ENCODE results near the gene BTBD10. TPM values are rescaled to one million over a fixed set of nuclear protein-coding genes. Genes with fewer than 3 reads are reported as not detected.

BTBD10 gene
- polyA plus RNA-seq, 1 donor from 2014 or later = 143 TPM

DNA sequence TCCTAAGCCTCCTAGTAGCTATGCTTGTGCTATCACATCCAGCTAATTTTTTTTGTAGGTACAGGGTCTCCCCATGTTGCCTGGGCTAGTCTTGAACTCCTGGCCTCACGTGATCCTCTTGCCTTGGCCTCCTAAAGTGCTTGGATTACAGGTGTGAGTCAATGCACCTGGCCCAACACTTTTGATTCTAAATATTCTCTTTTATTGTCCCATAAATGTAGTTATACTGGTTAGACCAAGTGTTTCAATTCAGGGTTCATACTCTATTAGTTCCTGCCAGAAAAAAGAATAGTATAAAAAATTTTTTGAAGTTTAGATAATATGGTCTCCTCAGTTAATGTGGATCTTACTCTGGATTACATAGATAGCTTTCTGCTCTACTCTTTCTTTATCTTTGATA lies 39.5 kb upstream of the BTBD10 start:
- no peaks in the 10 kb centered on the region for H3K9me2 ChIP-seq (ENCODE audit: insufficient read depth, low read length)
- no peaks in the 10 kb centered on the region for H4K20me1 ChIP-seq (ENCODE audit: insufficient read depth)
- no peaks in the 10 kb centered on the region for H3K27me3 ChIP-seq (ENCODE audit: insufficient read depth, low read depth, low read length)
- no peak overlapping the region for H3K4me3 ChIP-seq (ENCODE audit: low read length)
- no peaks in the 10 kb centered on the region for H3K79me2 ChIP-seq (replicated peaks; ENCODE audit: insufficient read depth, low read length)
- H3K9me3 ChIP-seq (ENCODE audit: low read length) = no peaks in the 10 kb centered on the region
- no peak overlapping the region for H2AFZ ChIP-seq (ENCODE audit: low read depth, low read length)
- TF ChIP-seq EP300 (conservative IDR thresholded peaks at IDR 0.05; ENCODE audit: poor library complexity, severe bottlenecking) = no peak
- TF ChIP-seq TAF1 (IDR thresholded peaks at IDR 0.05; ENCODE audit: low read depth) = no peak
- TF ChIP-seq POLR2AphosphoS5 (IDR thresholded peaks at IDR 0.05) = no peak
- no peak for TF ChIP-seq CTCF (IDR thresholded peaks at IDR 0.05; ENCODE audit: poor library complexity, severe bottlenecking)
- no peak for TF ChIP-seq REST (IDR thresholded peaks at IDR 0.05; ENCODE audit: borderline replicate concordance)
- no peak for TF ChIP-seq MXI1 (conservative IDR thresholded peaks at IDR 0.05; ENCODE audit: poor library complexity, severe bottlenecking)
- no peak for TF ChIP-seq SMC3 (conservative IDR thresholded peaks at IDR 0.05; ENCODE audit: poor library complexity)
- no peak for TF ChIP-seq RAD21 (conservative IDR thresholded peaks at IDR 0.05)
- no peak for TF ChIP-seq EZH2 (IDR thresholded peaks at IDR 0.05; ENCODE audit: borderline replicate concordance, insufficient read depth, low read length, poor library complexity, severe bottlenecking)
- H3F3A ChIP-seq (ENCODE audit: insufficient read depth, low read length, poor library complexity, severe bottlenecking) = no peaks in the 10 kb centered on the region
- H3K4me2 ChIP-seq (ENCODE audit: low read length) = no peak overlapping the region
- no peak overlapping the region for H3K9ac ChIP-seq (ENCODE audit: low read length)
- no peak overlapping the region for H3K27ac ChIP-seq (ENCODE audit: low read length)
- H3K36me3 ChIP-seq (ENCODE audit: insufficient read depth, low read length) = no peaks in the 10 kb centered on the region

DNA sequence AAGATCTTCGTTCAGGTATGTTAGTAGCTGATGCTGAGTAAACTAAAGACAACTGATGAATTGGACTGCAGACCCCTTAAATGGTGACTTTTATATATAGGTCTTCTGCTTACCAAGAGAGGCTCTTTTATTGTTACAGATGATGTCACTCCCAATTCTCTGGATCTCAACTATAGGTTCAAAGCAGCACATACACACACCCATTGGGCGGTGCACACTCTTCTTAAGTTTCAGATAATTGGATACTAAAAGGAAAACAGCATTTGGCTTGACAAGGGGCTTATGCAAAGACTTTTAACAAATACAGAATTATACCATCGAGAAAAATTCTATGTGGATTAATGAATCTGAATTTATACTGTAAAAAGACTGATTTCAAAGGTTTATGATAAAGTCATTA lies 32.9 kb upstream of the BTBD10 start, which contains the start of gene PTH:
Gene PTH (minus strand): TSS at position 69 of the 400 bp plus-strand sequence. CDS start 3,142 bp downstream, outside the sequence.
- no peaks in the 10 kb centered on the region for H3K9me3 ChIP-seq (ENCODE audit: low read length)
- TF ChIP-seq EZH2 (IDR thresholded peaks at IDR 0.05; ENCODE audit: borderline replicate concordance, insufficient read depth, low read length, poor library complexity, severe bottlenecking) (no peak), RAD21 (conservative IDR thresholded peaks at IDR 0.05) (no peak), MXI1 (conservative IDR thresholded peaks at IDR 0.05; ENCODE audit: poor library complexity, severe bottlenecking) (no peak), REST (IDR thresholded peaks at IDR 0.05; ENCODE audit: borderline replicate concordance) (no peak), SMC3 (conservative IDR thresholded peaks at IDR 0.05; ENCODE audit: poor library complexity) (no peak), CTCF (IDR thresholded peaks at IDR 0.05; ENCODE audit: poor library complexity, severe bottlenecking) (no peak), TAF1 (IDR thresholded peaks at IDR 0.05; ENCODE audit: low read depth) (no peak)
- no peak within 1 kb of the TSS for H2AFZ ChIP-seq (ENCODE audit: low read depth, low read length)
- no peak within 1 kb of the TSS for H3K9ac ChIP-seq (ENCODE audit: low read length)
- no peaks in the 10 kb centered on the region for H3K36me3 ChIP-seq (ENCODE audit: insufficient read depth, low read length)
- no peaks in the 10 kb centered on the region for H3F3A ChIP-seq (ENCODE audit: insufficient read depth, low read length, poor library complexity, severe bottlenecking)
- no peak within 1 kb of the TSS for H3K27ac ChIP-seq (ENCODE audit: low read length)
- H3K27me3 ChIP-seq (ENCODE audit: insufficient read depth, low read depth, low read length) = no peaks in the 10 kb centered on the region
- no peak within 1 kb of the TSS for H3K4me3 ChIP-seq (ENCODE audit: low read length)
- H3K4me2 ChIP-seq (ENCODE audit: low read length) = no peak within 1 kb of the TSS
- no peaks in the 10 kb centered on the region for H3K9me2 ChIP-seq (ENCODE audit: insufficient read depth, low read length)
- H3K79me2 ChIP-seq (replicated peaks; ENCODE audit: insufficient read depth, low read length) = no peaks in the 10 kb centered on the region
- no peaks in the 10 kb centered on the region for H4K20me1 ChIP-seq (ENCODE audit: insufficient read depth)

Data from neural cell (in vitro differentiated cells).